H1 (cell line): ENCODE data around the gene CHN2. TPM values are rescaled to one million over a fixed set of nuclear protein-coding genes. Genes with fewer than 3 reads are reported as not detected.

Source experiments
- CTCF ChIA-PET: fragments of 300-600 bp; sonication (Branson Sonifier 250); formaldehyde crosslinking; loops from one replicate; lab custom pipeline; 2021; ENCODE audit not compliant: partially characterized antibody; lab: Charles Lee
- POLR2A ChIA-PET: fragments of 300-600 bp; sonication (Branson Sonifier 250); formaldehyde crosslinking; loops from one replicate; lab custom pipeline; 2021; ENCODE audit warnings: inconsistent platforms; ENCODE audit not compliant: partially characterized antibody; lab: Charles Lee
- DNase-seq, 2 experiments: peaks; one replicate each; pipeline versions ENCODE4 v3.0.0 to v3.0.0-alpha.2; 2010 to 2022; ENCODE audit warnings: low spot score in 2 of 2, low read depth in 1 of 2, mixed read lengths in 1 of 2
- FAIRE-seq: peaks from 2 replicates; lab custom pipeline; 2011; peaks lifted over from hg19 to GRCh38; lab: Jason Lieb, UNC
- H2AFZ ChIP-seq: 2 replicates; pipeline ENCODE4 v1.8.1; 2012; ENCODE audit warnings: low read length, inconsistent platforms
- H2AK5ac ChIP-seq: 2 replicates; pipeline ENCODE4 v1.6.1; 2013; ENCODE audit warnings: low read depth, low read length
- H2BK120ac ChIP-seq: replicated peaks from 2 replicates; pipeline ENCODE3; 2013; ENCODE audit warnings: low read depth, low read length, inconsistent platforms
- H2BK12ac ChIP-seq: 2 replicates; pipeline ENCODE4 v1.6.1; 2013; ENCODE audit warnings: low read depth, low read length
- H2BK15ac ChIP-seq: 2 replicates; pipeline ENCODE4 v1.6.1; 2013; ENCODE audit warnings: low read length
- H2BK20ac ChIP-seq: 2 replicates; pipeline ENCODE4 v1.6.1; 2013; ENCODE audit warnings: low read length
- H2BK5ac ChIP-seq: 2 replicates; pipeline ENCODE4 v1.6.1; 2013; ENCODE audit warnings: low read depth, low read length
- H3K14ac ChIP-seq: 2 replicates; pipeline ENCODE4 v1.6.1; 2013; ENCODE audit warnings: inconsistent platforms; ENCODE audit not compliant: insufficient read length
- H3K18ac ChIP-seq: 2 replicates; pipeline ENCODE4 v1.6.1; 2013; ENCODE audit warnings: low read length; ENCODE audit errors: extremely low read depth
- H3K23ac ChIP-seq: 2 replicates; pipeline ENCODE4 v1.6.1; 2013; ENCODE audit warnings: inconsistent platforms; ENCODE audit not compliant: insufficient read length
- H3K23me2 ChIP-seq: 2 replicates; pipeline ENCODE4 v1.6.1; 2013; ENCODE audit warnings: low read depth, low read length
- H3K27ac ChIP-seq: 2 replicates; pipeline ENCODE4 v1.6.1; 2011; ENCODE audit warnings: low read depth, low read length, inconsistent platforms
- H3K27me3 ChIP-seq, 4 experiments: replicated peaks in 1 of 4; 1 replicate in 1 of 4; 2 replicates in 3 of 4; pipeline versions ENCODE4 v1.6.1 to v1.8.1; 2011 to 2013; ENCODE audit warnings: low read length in 3 of 4, mild to moderate bottlenecking in 3 of 4, inconsistent platforms in 2 of 4, mixed read lengths in 2 of 4, moderate library complexity in 1 of 4; ENCODE audit not compliant: control insufficient read depth in 3 of 4, insufficient read depth in 3 of 4; ENCODE audit errors: extremely low read depth in 1 of 4
- H3K36me3 ChIP-seq, 4 experiments: 2 replicates each; pipeline versions ENCODE4 v1.6.1 to v1.8.1; 2011 to 2013; ENCODE audit warnings: mild to moderate bottlenecking in 4 of 4, low read length in 3 of 4, moderate library complexity in 2 of 4, control low read depth in 1 of 4, inconsistent platforms in 1 of 4; ENCODE audit not compliant: insufficient read depth in 4 of 4, control insufficient read depth in 2 of 4
- H3K4ac ChIP-seq: replicated peaks from 2 replicates; pipeline ENCODE3; 2013; ENCODE audit warnings: low read length, low read depth, mixed read lengths, inconsistent platforms; ENCODE audit not compliant: insufficient read length
- H3K4me1 ChIP-seq, 4 experiments: replicated peaks in 1 of 4; 1 replicate in 1 of 4; 2 replicates in 3 of 4; pipeline versions ENCODE4 v1.6.1 to v1.8.1; 2011 to 2013; ENCODE audit warnings: low read length in 3 of 4, inconsistent platforms in 2 of 4, mixed read lengths in 1 of 4; ENCODE audit not compliant: insufficient read depth in 4 of 4, control insufficient read depth in 3 of 4
- H3K4me2 ChIP-seq, 2 experiments: 2 replicates each; pipeline versions ENCODE4 v1.6.1 to v1.8.1; 2011 to 2013; ENCODE audit warnings: low read depth in 2 of 2, low read length in 2 of 2, control low read depth in 1 of 2, inconsistent platforms in 1 of 2, mild to moderate bottlenecking in 1 of 2; ENCODE audit not compliant: insufficient read depth in 1 of 2
- H3K4me3 ChIP-seq, 4 experiments: fragments of 200-600, 300-600 bp in 1 of 4; sonication (generic), shearing (Covaris generic), sonication (Bioruptor Twin) in 1 of 4; 2 replicates each; pipeline versions ENCODE4 v1.5.1 to v1.8.1; 2011 to 2016; ENCODE audit warnings: low read length in 4 of 4, low read depth in 3 of 4, control low read depth in 2 of 4, inconsistent platforms in 2 of 4, mild to moderate bottlenecking in 2 of 4, mixed read lengths in 1 of 4, moderate library complexity in 1 of 4; ENCODE audit not compliant: insufficient read depth in 2 of 4; ENCODE audit errors: extremely low read depth in 1 of 4
- H3K56ac ChIP-seq: replicated peaks from 2 replicates; pipeline ENCODE3; 2013; ENCODE audit warnings: low read depth, mild to moderate bottlenecking, mixed read lengths, low read length, inconsistent platforms; ENCODE audit not compliant: insufficient read length
- H3K79me1 ChIP-seq: 2 replicates; pipeline ENCODE4 v1.6.1; 2013; ENCODE audit warnings: low read depth, low read length, control low read depth
- H3K79me2 ChIP-seq, 2 experiments: 2 replicates each; pipeline versions ENCODE4 v1.6.1 to v1.8.1; 2012 to 2013; ENCODE audit warnings: low read length in 2 of 2, mild to moderate bottlenecking in 2 of 2, inconsistent platforms in 1 of 2; ENCODE audit not compliant: insufficient read depth in 2 of 2, control insufficient read depth in 1 of 2
- H3K9ac ChIP-seq, 4 experiments: replicated peaks in 1 of 4; 1 replicate in 1 of 4; 2 replicates in 3 of 4; pipeline versions ENCODE4 v1.6.1 to v1.8.1; 2011 to 2013; ENCODE audit warnings: low read depth in 3 of 4, low read length in 3 of 4, control low read depth in 2 of 4, mild to moderate bottlenecking in 2 of 4, moderate library complexity in 2 of 4, inconsistent platforms in 1 of 4; ENCODE audit errors: extremely low read depth in 1 of 4
- H3K9me3 ChIP-seq, 2 experiments: 2 replicates each; pipeline versions ENCODE4 v1.6.1 to v1.8.1; 2012 to 2013; ENCODE audit warnings: mild to moderate bottlenecking in 2 of 2, moderate library complexity in 2 of 2, control low read depth in 1 of 2, inconsistent platforms in 1 of 2, low read depth in 1 of 2, low read length in 1 of 2, mixed read lengths in 1 of 2; ENCODE audit not compliant: insufficient read depth in 2 of 2
- H4K20me1 ChIP-seq, 2 experiments: replicated peaks in 1 of 2; 2 replicates each; pipeline versions ENCODE3 to v1.8.1; 2011 to 2013; ENCODE audit warnings: inconsistent platforms in 2 of 2, low read length in 2 of 2, mild to moderate bottlenecking in 1 of 2; ENCODE audit not compliant: insufficient read depth in 2 of 2, control insufficient read depth in 1 of 2
- H4K5ac ChIP-seq: 2 replicates; pipeline ENCODE4 v1.6.1; 2013; ENCODE audit warnings: low read length, low read depth, mixed read lengths, inconsistent platforms; ENCODE audit not compliant: insufficient read length
- H4K8ac ChIP-seq: 2 replicates; pipeline ENCODE4 v1.8.0; 2013; ENCODE audit warnings: mild to moderate bottlenecking, moderate library complexity, low read length, inconsistent platforms; ENCODE audit not compliant: insufficient read depth; ENCODE audit errors: extremely low read depth
- H4K91ac ChIP-seq: replicated peaks from 2 replicates; pipeline ENCODE3; 2013; ENCODE audit warnings: low read length, mixed read lengths, inconsistent platforms; ENCODE audit not compliant: insufficient read length
- ASH2L ChIP-seq: fragments of 200-600, 300-600 bp; sonication (generic); IDR thresholded peaks from one replicate; pipeline ENCODE4 v1.7.1; 2017; ENCODE audit warnings: low read length
- CBX8 ChIP-seq: fragments of 300-800, 300-1000 bp; sonication (generic); IDR thresholded peaks from 2 replicates; pipeline ENCODE4 v1.7.1; 2016; ENCODE audit warnings: low read depth, low read length, borderline replicate concordance
- CTCF ChIP-seq, 3 experiments: IDR thresholded peaks; 1 replicate in 2 of 3; 2 replicates in 1 of 3; pipeline versions ENCODE4 v1.5.1 to v1.6.1; 2011; ENCODE audit warnings: low read length in 3 of 3, mild to moderate bottlenecking in 3 of 3, inconsistent platforms in 2 of 3, low read depth in 1 of 3, moderate library complexity in 1 of 3; ENCODE audit not compliant: insufficient read depth in 1 of 3; ENCODE audit errors: control extremely low read depth in 1 of 3
- RAD21 ChIP-seq, 2 experiments: IDR thresholded peaks in 1 of 2; conservative IDR thresholded peaks in 1 of 2; 2 replicates each; pipeline ENCODE4 v1.6.1; 2011; ENCODE audit warnings: low read depth in 2 of 2, low read length in 2 of 2, improper control_type of control experiment in 1 of 2, inconsistent platforms in 1 of 2, mild to moderate bottlenecking in 1 of 2, moderate library complexity in 1 of 2
- RXRA ChIP-seq: IDR thresholded peaks from 2 replicates; pipeline ENCODE4 v1.6.1; 2011; ENCODE audit warnings: low read depth, mild to moderate bottlenecking, low read length, moderate library complexity; ENCODE audit not compliant: insufficient read depth
- TAF7 ChIP-seq: optimal IDR thresholded peaks from 2 replicates; pipeline ENCODE3; 2011; ENCODE audit warnings: low read depth, mild to moderate bottlenecking, inconsistent platforms, low read length, moderate library complexity, borderline replicate concordance
- USF2 ChIP-seq: IDR thresholded peaks from 2 replicates; pipeline ENCODE4 v1.6.1; 2011; ENCODE audit warnings: low read length, improper control_type of control experiment
- WGBS, 2 experiments: shearing (Covaris generic) in 1 of 2; methylation state at CpG; one replicate each; pipeline versions ENCODE4 v1.1.6 to v1.1.7; 2013 to 2015; ENCODE audit warnings: low lambda C conversion rate in 2 of 2, mixed read lengths in 2 of 2, inconsistent platforms in 1 of 2, low coverage in 1 of 2, missing lambda C conversion rate in 1 of 2; ENCODE audit not compliant: insufficient replicate concordance in 2 of 2, insufficient coverage in 1 of 2, insufficient read length in 1 of 2; ENCODE audit errors: extremely low coverage in 1 of 2, missing lambda C conversion rate in 1 of 2; 5-methylcytosine and 5-hydroxymethylcytosine counted together
- polyA plus RNA-seq, 7 experiments: library from polyadenylated mRNA; depleted of rRNA in 3 of 7; stranded (reverse) in 5 of 7; unstranded in 2 of 7; fragments of >200 nt in 5 of 7; fragments of 200-250 nt in 2 of 7; gene quantifications; 1 replicate in 5 of 7; 2 replicates in 1 of 7; 4 replicates in 1 of 7; pipeline versions ENCODE4 v1.2.1 to v1.2.3, GENCODE V29; 2011 to 2013; ENCODE audit warnings: missing spikeins in 2 of 7, mixed read lengths in 2 of 7
- total RNA-seq: library from RNA; stranded (reverse); fragmentation: NEBNext Ultra II Directional; extraction: Animal tissue kit (Norgen Biotek cat#: 25700); gene quantifications from 2 replicates; pipeline ENCODE4 v1.2.1, GENCODE V29; 2021

CHN2 gene
- total and polyA plus RNA-seq, 2 of the 8 experiments (the other 6 are each of a cell fraction or from before 2014, with no cell fraction given): 2.9 to 4.8 TPM

GRCh38 chr7:29327455-29327854 is 132.9 kb downstream of the CHN2 start:
- no peak overlapping the region for H2BK20ac ChIP-seq
- H3K36me3 ChIP-seq: no peaks in the 10 kb centered on the region
- no peaks in the 10 kb centered on the region for H3K79me2 ChIP-seq
- H4K8ac ChIP-seq: no peak overlapping the region
- POLR2A ChIA-PET: no interaction called here
- DNase-seq: no peak
- H2BK5ac ChIP-seq: no peak overlapping the region
- no peak overlapping the region for H2AFZ ChIP-seq
- H3K23ac ChIP-seq: no peak overlapping the region
- no peak overlapping the region for H3K4ac ChIP-seq
- no peak overlapping the region for H3K56ac ChIP-seq
- H3K79me1 ChIP-seq: no peaks in the 10 kb centered on the region
- no peak overlapping the region for H2BK15ac ChIP-seq
- H3K23me2 ChIP-seq: no peaks in the 10 kb centered on the region
- H2BK12ac ChIP-seq: no peak overlapping the region
- CTCF ChIA-PET: interaction anchor here (0.9 to 2.5 kb wide), 4 partner anchors 10 to 400 kb away, joined by 3 to 8 read pairs (median 4); no protein-coding TSS in a partner anchor
- H3K4me3 ChIP-seq: no peak overlapping the region
- WGBS, 2 experiments: 91% methylated on average over 8 of the region's 8 CpGs; no CpG with 5 or more reads in 1 of the 2 experiments
- H2BK120ac ChIP-seq: no peak overlapping the region
- no peak overlapping the region for H3K14ac ChIP-seq
- H3K18ac ChIP-seq: no peak overlapping the region
- H3K9ac ChIP-seq: no peak overlapping the region
- H3K27me3 ChIP-seq: no peaks in the 10 kb centered on the region
- no peak overlapping the region for H3K4me2 ChIP-seq
- no peaks in the 10 kb centered on the region for H4K20me1 ChIP-seq
- H3K9me3 ChIP-seq: no peaks in the 10 kb centered on the region
- no peak overlapping the region for H2AK5ac ChIP-seq
- H4K91ac ChIP-seq: no peak overlapping the region
- no peak overlapping the region for H3K27ac ChIP-seq
- H3K4me1 ChIP-seq: no peaks in the 10 kb centered on the region
- no peak overlapping the region for H4K5ac ChIP-seq
- no peak for FAIRE-seq
- TF ChIP-seq CTCF (IDR thresholded peaks at IDR 0.05; ENCODE audit: control extremely low read depth in 1 of 3, insufficient read depth in 1 of 3, low read depth in 1 of 3, low read length in 3 of 3) (no peak), TAF7 (no peak), USF2 (no peak), ASH2L (no peak), RAD21 (IDR thresholded peaks at IDR 0.05 in 1 of 2, conservative IDR thresholded peaks at IDR 0.05 in 1 of 2; ENCODE audit: low read depth in 2 of 2, low read length in 2 of 2) (no peak), CBX8 (no peak), RXRA (no peak)
